NOMO-1 (cell line): ENCODE data around the gene BUD31.
"Not testable (repeated sequence)": the region's sequence is repeated elsewhere in the genome, so short reads cannot be mapped to it uniquely, and the experiment has no call there.

Source experiments
- DNase-seq, 2 experiments: peaks; one replicate each; lab custom pipeline; 2025; ENCODE audit not compliant: unreplicated experiment in 2 of 2; lab: John Stamatoyannopoulos, UW

The BUD31 gene

GRCh38 chr7:99380032-99380822 lies 28.5 kb upstream of the BUD31 start:
- DNase-seq: peak; percentile 98 to 100

- no peak for DNase-seq
These were observed 27.7 kb upstream of the BUD31 start for GRCh38 chr7:99380823-99381663.

- DNase-seq: no peak
These were observed 27.1 kb upstream of the BUD31 start for GRCh38 chr7:99381664-99382075.

GRCh38 chr7:99383203-99383602 lies 25.6 kb upstream of the BUD31 start:
- DNase-seq: no peak

GRCh38 chr7:99383791-99384370 lies 24.9 kb upstream of the BUD31 start:
- no peak for DNase-seq

- DNase-seq: no peak
These were observed 24.2 kb upstream of the BUD31 start for GRCh38 chr7:99384523-99384922.

- no peak for DNase-seq
These were observed 23.2 kb upstream of the BUD31 start for GRCh38 chr7:99385564-99385963.

GRCh38 chr7:99386584-99387238 lies 22.1 kb upstream of the BUD31 start:
- DNase-seq: peak; percentile 55 to 60

- DNase-seq: not testable (repeated sequence)
These were observed 21.5 kb upstream of the BUD31 start for GRCh38 chr7:99387239-99387635.

GRCh38 chr7:99387912-99388311 lies 20.9 kb upstream of the BUD31 start:
- no peak for DNase-seq

GRCh38 chr7:99389772-99390171 lies 19.0 kb upstream of the BUD31 start:
- DNase-seq: no peak

GRCh38 chr7:99390941-99391602 lies 17.7 kb upstream of the BUD31 start:
- DNase-seq: no peak

GRCh38 chr7:99392046-99392445 lies 16.7 kb upstream of the BUD31 start:
- no peak for DNase-seq

- DNase-seq: no peak
These were observed 16.0 kb upstream of the BUD31 start for GRCh38 chr7:99392659-99393354.

- DNase-seq: no peak
These were observed 15.2 kb upstream of the BUD31 start for GRCh38 chr7:99393355-99394187.

- no peak for DNase-seq
These were observed 14.6 kb upstream of the BUD31 start for GRCh38 chr7:99394188-99394502.

- DNase-seq: no peak
These were observed 13.0 kb upstream of the BUD31 start for GRCh38 chr7:99395616-99396327.

GRCh38 chr7:99396418-99397296 lies 12.1 kb upstream of the BUD31 start:
- DNase-seq: no peak
